GM06990 (cell line): Measurements from ENCODE around the gene AUTS2.

Experiments
- DNase-seq: peaks from one replicate; pipeline ENCODE4 v3.0.0-alpha.2; 2011; ENCODE audit not compliant: insufficient read length; ENCODE audit errors: extremely low read depth
- H3K27me3 ChIP-seq: replicated peaks from 2 replicates; pipeline ENCODE4 v1.6.0; 2011; ENCODE audit warnings: low read length; ENCODE audit not compliant: control insufficient read depth, insufficient read depth
- H3K36me3 ChIP-seq: 2 replicates; pipeline ENCODE4 v1.5.1; 2011; ENCODE audit warnings: low read length; ENCODE audit not compliant: control insufficient read depth, insufficient read depth
- H3K4me3 ChIP-seq: replicated peaks from 2 replicates; pipeline ENCODE4 v1.5.1; 2011; ENCODE audit warnings: low read depth, mild to moderate bottlenecking, control low read depth, low read length
- TF ChIP-seq, protein P1 (sequence below): IDR thresholded peaks from 2 replicates; pipeline ENCODE4 v1.5.1; 2011; ENCODE audit warnings: low read length, control low read depth, mild to moderate bottlenecking, inconsistent platforms; ENCODE audit not compliant: insufficient read depth, poor library complexity, severe bottlenecking

Gene AUTS2

GRCh38 chr7:70120851-70121250 lies 522.6 kb downstream of the AUTS2 start:
- Histone ChIP-seq H3K4me3 (no peak overlapping the region), H3K36me3 (no peaks in the 10 kb centered on the region), H3K27me3 (no peaks in the 10 kb centered on the region)
- DNase-seq, result no peak
- TF ChIP-seq, protein P1, sequence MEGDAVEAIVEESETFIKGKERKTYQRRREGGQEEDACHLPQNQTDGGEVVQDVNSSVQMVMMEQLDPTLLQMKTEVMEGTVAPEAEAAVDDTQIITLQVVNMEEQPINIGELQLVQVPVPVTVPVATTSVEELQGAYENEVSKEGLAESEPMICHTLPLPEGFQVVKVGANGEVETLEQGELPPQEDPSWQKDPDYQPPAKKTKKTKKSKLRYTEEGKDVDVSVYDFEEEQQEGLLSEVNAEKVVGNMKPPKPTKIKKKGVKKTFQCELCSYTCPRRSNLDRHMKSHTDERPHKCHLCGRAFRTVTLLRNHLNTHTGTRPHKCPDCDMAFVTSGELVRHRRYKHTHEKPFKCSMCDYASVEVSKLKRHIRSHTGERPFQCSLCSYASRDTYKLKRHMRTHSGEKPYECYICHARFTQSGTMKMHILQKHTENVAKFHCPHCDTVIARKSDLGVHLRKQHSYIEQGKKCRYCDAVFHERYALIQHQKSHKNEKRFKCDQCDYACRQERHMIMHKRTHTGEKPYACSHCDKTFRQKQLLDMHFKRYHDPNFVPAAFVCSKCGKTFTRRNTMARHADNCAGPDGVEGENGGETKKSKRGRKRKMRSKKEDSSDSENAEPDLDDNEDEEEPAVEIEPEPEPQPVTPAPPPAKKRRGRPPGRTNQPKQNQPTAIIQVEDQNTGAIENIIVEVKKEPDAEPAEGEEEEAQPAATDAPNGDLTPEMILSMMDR, result no peak

DNA sequence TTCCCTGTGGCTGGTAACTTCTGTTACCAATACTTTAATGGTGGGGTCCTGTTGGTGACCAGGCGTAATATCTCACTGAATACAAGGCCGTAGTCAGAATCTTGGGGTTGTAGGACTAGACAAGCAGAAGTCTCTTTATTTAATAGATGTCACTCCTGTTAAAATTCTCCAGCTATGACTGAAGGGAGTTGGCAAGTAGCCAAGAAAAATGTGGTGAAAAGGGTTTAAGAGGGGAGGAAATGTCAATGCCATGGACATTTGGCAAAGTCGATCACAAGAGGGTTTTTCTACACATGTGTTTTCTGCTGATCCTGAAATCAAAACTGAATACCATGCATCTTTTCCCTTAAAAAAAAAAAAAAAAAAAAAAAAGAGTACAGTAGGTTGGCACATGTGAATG lies 533.5 kb downstream of the AUTS2 start:
- TF ChIP-seq, protein P1, result no peak
- no peaks in the 10 kb centered on the region for H3K27me3 ChIP-seq
- no peak for DNase-seq
- no peak overlapping the region for H3K4me3 ChIP-seq
- no peaks in the 10 kb centered on the region for H3K36me3 ChIP-seq

DNA sequence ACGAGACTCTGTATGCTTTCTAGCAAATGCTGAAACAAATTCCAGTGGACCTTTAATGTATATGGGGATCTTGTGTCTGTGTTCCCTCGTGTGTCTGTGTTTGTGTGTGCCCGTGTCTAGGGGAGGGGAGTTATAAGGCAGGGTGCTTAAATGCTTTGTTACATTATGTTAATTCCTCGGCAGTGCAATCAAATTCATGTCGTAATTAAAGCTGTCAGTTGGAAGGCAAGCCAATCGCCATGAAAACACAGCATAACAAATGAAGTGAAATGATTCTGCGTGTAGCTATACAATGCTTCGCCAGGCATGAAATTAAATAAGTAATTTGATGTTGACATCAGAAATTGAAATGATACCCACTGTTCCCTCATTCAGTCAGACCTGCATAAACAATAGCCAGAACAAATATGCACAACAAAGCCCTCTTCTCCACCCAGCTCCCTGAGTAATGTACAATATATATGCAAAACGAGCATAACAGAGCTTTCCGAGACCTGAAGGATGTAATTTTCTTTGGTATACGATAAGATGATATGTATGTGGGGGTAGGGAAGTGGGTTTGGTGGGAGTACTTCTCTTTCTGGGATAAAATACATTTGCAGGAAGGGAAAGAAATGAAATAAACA lies 534.1 kb downstream of the AUTS2 start:
- H3K36me3 ChIP-seq, result no peaks in the 10 kb centered on the region
- TF ChIP-seq, protein P1, result no peak
- H3K27me3 ChIP-seq, result no peaks in the 10 kb centered on the region
- DNase-seq, result no peak
- no peak overlapping the region for H3K4me3 ChIP-seq

DNA sequence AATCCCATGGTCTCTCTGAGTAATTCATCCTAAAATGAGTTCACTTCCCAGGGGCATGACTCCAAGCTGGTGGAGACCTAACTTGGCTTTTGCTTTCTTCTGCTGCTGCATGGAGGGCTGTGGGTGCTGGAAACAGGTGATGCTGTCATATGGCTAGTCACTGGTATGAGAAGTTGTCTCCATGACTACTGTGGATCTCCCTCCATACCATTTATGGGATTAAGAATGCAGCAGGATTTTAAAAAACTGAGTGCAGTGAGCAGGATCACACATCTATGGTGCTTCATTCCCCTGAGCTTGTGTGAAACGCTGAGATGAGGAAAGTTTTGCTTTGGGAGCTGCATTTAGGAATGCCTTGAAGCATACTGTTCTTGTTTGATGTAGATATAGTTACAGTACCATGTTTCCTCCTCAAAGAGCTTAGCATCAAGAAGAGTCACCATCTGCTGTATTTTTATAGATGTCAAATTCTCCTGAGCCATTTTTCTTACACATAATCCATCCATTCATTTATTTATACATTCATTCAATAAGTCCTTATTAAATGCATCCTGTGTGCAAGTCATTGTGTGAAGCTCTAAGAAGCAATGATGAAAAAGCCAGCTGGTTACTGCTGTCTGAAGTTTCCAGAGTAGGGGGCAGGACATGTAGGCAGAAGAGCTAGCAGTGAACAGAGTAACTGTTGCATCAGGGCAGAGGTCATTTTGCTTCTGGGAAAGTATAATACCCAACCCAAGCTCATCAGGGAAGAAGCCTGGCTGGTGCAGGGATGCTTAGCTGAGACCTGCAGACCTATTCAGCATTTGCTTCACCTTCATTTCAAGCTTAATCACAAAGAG lies 534.8 kb downstream of the AUTS2 start:
- TF ChIP-seq, protein P1, result no peak
- no peak for DNase-seq
- no peak overlapping the region for H3K4me3 ChIP-seq
- H3K27me3 ChIP-seq, result no peaks in the 10 kb centered on the region
- no peaks in the 10 kb centered on the region for H3K36me3 ChIP-seq

DNA sequence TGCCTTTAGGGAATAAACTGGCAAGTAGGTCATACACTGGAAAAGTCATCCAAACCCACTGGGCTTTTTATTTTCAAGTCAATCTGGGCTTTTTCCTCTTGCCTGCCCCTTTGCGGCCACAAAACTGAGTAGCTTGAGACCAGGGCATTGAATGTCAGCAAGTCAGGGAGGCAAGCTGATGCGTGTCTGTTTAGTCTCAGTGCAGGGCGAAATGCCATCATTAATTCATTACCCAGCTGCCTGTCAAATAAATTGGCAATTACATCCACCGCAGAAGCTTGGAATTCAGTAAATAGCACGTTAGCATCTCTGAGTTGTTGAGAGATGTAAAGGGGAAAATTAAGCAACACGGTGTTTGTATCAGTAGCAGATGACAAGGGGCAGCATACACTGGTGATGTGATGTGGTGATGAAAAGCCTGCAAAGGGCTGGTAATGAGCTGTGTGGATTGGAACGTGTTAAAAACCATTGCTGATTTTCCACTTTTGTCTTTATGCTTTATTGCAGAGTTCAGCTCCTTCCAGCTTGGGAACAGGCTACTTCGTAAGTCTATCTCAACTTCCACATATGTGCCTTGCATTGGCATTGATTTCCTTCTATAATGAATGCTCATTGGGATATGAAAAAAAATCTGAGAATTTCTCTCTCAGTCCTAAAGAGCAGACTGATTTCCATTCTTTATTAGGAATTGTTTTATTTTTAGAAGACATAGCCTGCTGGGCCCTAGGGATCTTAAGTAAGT lies 535.9 kb downstream of the AUTS2 start:
- H3K27me3 ChIP-seq, result no peaks in the 10 kb centered on the region
- DNase-seq, result no peak
- H3K4me3 ChIP-seq, result no peak overlapping the region
- H3K36me3 ChIP-seq, result no peaks in the 10 kb centered on the region
- TF ChIP-seq, protein P1, result no peak
